D721Med (cell line): ENCODE results near the gene MDFIC.

Experiments
- DNase-seq: peaks from one replicate; pipeline ENCODE4 v3.0.0; 2011; ENCODE audit warnings: low spot score; ENCODE audit not compliant: insufficient read length
- FAIRE-seq: peaks from 2 replicates; lab custom pipeline; 2011; peaks lifted over from hg19 to GRCh38; lab: Jason Lieb, UNC
- TF ChIP-seq, protein P1 (sequence below): IDR thresholded peaks from 2 replicates; pipeline ENCODE4 v1.5.1; 2012; ENCODE audit warnings: mild to moderate bottlenecking, control low read depth; ENCODE audit not compliant: insufficient read depth; ENCODE audit errors: missing control alignments

MDFIC gene

DNA sequence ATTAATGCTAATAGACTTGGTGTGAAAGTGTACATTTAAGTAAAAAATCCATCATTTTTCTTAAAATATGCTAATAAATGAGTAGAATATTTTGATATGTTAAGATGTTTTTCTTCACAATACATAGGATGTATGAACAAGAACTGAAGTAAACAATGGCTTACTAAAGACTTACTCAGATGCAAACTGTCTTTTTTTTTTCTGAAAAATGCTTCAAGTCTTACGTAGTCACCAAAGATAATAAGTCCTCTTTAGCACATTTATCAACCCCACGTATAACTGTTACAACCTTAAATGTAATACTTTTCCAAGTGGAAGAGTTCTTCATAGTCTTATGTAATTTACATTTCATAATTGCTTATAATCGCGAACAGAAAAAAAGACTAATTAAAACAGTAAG is 54.8 kb downstream of the MDFIC start:
- TF ChIP-seq, protein P1, sequence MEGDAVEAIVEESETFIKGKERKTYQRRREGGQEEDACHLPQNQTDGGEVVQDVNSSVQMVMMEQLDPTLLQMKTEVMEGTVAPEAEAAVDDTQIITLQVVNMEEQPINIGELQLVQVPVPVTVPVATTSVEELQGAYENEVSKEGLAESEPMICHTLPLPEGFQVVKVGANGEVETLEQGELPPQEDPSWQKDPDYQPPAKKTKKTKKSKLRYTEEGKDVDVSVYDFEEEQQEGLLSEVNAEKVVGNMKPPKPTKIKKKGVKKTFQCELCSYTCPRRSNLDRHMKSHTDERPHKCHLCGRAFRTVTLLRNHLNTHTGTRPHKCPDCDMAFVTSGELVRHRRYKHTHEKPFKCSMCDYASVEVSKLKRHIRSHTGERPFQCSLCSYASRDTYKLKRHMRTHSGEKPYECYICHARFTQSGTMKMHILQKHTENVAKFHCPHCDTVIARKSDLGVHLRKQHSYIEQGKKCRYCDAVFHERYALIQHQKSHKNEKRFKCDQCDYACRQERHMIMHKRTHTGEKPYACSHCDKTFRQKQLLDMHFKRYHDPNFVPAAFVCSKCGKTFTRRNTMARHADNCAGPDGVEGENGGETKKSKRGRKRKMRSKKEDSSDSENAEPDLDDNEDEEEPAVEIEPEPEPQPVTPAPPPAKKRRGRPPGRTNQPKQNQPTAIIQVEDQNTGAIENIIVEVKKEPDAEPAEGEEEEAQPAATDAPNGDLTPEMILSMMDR: no peak
- no peak for FAIRE-seq

DNA sequence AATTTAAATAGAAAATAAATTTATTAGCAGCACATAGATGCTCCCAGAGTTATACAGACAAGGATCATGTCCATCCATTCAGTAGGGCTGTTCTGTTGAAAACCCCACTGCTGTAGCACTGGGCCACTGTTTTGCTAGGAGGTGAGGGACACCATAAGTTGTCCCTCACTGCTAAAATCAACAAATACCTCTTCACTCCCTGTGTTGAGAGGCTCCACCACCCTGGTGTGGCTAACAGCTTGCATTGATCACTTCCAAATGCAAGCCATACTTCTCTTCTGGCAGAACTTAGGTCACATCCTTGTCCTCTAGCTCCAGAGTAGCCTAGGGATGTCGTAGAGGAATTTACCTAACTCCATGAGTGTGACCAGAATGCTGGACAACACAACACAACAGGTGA is 55.4 kb downstream of the MDFIC start:
- TF ChIP-seq, protein P1: no peak
- no peak for DNase-seq
- no peak for FAIRE-seq

More for the DNA sequence above, 54.8 kb downstream of the MDFIC start:
- no peak for DNase-seq

DNA sequence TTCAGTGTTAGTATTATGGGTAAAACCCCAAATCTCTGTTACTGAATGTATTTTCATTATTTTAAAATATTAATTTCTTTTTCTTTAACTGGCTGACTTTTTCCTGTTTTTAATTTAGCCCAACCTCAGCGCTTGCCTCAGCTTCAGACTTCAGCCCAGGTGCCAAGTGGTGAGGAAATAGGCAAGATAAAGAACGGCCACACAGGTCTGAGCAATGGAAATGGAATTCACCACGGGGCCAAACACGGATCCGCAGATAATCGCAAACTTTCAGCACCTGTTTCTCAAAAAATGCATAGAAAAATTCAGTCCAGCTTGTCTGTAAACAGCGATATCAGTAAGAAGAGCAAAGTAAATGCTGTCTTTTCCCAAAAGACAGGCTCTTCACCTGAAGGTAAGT is 57.5 kb downstream of the MDFIC start:
- DNase-seq (no peak), FAIRE-seq (no peak)
- TF ChIP-seq, protein P1: no peak

- TF ChIP-seq, protein P1: no peak
- FAIRE-seq (no peak), DNase-seq (no peak)
Measured at GRCh38 chr7:114979803-114980507, 58.1 kb downstream of the MDFIC start.

DNA sequence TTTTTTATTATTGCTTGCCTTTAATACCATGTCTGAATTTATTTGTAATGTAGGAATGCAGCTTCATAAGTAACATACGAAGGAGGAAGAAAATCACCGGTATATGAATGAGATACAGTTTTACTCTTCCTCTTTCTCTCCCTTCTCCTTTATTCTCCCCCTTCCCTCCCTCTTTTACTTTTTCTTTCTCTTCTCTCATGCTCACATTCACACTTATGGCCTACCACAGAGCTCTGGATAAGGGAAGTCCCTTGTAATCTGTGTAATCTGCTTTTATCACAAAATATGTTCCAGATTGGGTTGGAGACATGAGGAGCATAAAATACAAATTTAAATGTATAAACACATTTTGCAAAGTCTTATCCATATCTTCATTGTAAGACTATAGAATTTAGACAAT is 59.4 kb downstream of the MDFIC start:
- TF ChIP-seq, protein P1: no peak
- no peak for DNase-seq
- no peak for FAIRE-seq

DNA sequence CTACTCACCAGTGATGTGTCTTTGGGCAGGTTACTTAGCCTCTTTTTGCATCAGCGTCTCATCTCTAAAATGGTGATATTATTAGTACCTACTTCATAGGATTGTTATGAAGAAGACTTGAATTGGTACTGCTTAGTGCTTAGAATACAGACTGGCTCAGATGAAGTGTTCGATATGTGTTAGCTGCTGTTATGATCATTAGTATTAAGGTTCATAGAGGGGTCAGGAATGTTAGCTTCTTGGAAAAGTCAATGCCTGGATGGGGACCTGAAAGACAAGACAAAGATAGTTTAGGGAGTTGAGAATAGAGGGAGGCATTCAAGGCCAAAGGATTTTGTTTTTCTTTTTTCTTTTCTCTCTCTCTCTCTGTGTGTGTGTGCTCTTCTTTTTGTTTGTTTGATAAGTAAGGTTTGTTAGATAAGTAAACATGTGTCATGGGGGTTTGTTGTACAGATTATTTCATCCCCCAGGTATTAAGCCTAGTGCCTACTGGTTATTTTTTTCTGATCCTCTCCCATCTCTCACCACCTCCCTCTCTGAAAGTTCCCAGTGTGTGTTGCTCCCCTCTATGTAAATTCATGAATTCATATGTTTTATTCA is 63.3 kb downstream of the MDFIC start:
- TF ChIP-seq, protein P1: no peak
- FAIRE-seq (no peak), DNase-seq (no peak)
